HEK293 (cell line): Measurements from ENCODE around the gene TMED4.
A peak's percentile ranks its signal among the peaks of the same experiment; 100 is the strongest.

Experiments used
- BCL11A ChIP-seq: fragments of 450-650 bp; formaldehyde crosslinking; IDR thresholded peaks from 2 replicates; pipeline ENCODE4 v1.5.1; 2016; ENCODE audit warnings: low read depth, missing biosample characterization, missing genetic modification characterization
- EGR2 ChIP-seq: fragments of 450-650 bp; formaldehyde crosslinking; IDR thresholded peaks from 2 replicates; pipeline ENCODE4 v1.5.1; 2016; ENCODE audit warnings: low read depth, missing biosample characterization, missing genetic modification characterization
- GLIS1 ChIP-seq: fragments of 450-650 bp; formaldehyde crosslinking; IDR thresholded peaks from 2 replicates; pipeline ENCODE4 v1.5.1; 2016; ENCODE audit warnings: missing biosample characterization, missing genetic modification characterization
- HOXD13 ChIP-seq: sonication (generic); formaldehyde crosslinking; IDR thresholded peaks from 2 replicates; pipeline ENCODE4 v1.8.0; 2022; ENCODE audit warnings: missing genetic modification reagents, borderline replicate concordance
- MEIS1 ChIP-seq: sonication (generic); formaldehyde crosslinking; IDR thresholded peaks from 2 replicates; pipeline ENCODE4 v1.8.1; 2022; ENCODE audit warnings: missing genetic modification reagents, mild to moderate bottlenecking, borderline replicate concordance
- MZF1 ChIP-seq: fragments of 450-650 bp; formaldehyde crosslinking; IDR thresholded peaks from 2 replicates; pipeline ENCODE4 v1.5.1; 2017; ENCODE audit warnings: missing biosample characterization, missing genetic modification characterization, borderline replicate concordance
- OSR2 ChIP-seq: fragments of 450-650 bp; formaldehyde crosslinking; IDR thresholded peaks from 2 replicates; pipeline ENCODE4 v1.5.1; 2016; ENCODE audit warnings: missing biosample characterization, missing genetic modification characterization
- OVOL3 ChIP-seq: fragments of 450-650 bp; formaldehyde crosslinking; IDR thresholded peaks from 2 replicates; pipeline ENCODE4 v1.5.1; 2016; ENCODE audit warnings: missing biosample characterization, missing genetic modification characterization
- SP7 ChIP-seq: fragments of 450-650 bp; formaldehyde crosslinking; IDR thresholded peaks from 2 replicates; pipeline ENCODE4 v1.5.1; 2016; ENCODE audit warnings: missing biosample characterization, missing genetic modification characterization
- WT1 ChIP-seq: fragments of 450-650 bp; formaldehyde crosslinking; IDR thresholded peaks from 2 replicates; pipeline ENCODE4 v1.5.1; 2016; ENCODE audit warnings: missing biosample characterization, missing genetic modification characterization
- YY1 ChIP-seq: fragments of 450-650 bp; formaldehyde crosslinking; IDR thresholded peaks from 2 replicates; pipeline ENCODE4 v1.5.1; 2018; ENCODE audit warnings: missing biosample characterization, missing genetic modification characterization
- ZBTB26 ChIP-seq: fragments of 450-650 bp; formaldehyde crosslinking; optimal IDR thresholded peaks from 2 replicates; pipeline ENCODE3; 2016; ENCODE audit warnings: missing biosample characterization, mild to moderate bottlenecking, missing genetic modification characterization
- ZNF221 ChIP-seq: fragments of 450-650 bp; formaldehyde crosslinking; IDR thresholded peaks from 2 replicates; pipeline ENCODE4 v1.5.1; 2017; ENCODE audit warnings: missing biosample characterization, missing genetic modification characterization, borderline replicate concordance
- ZNF239 ChIP-seq: fragments of 450-650 bp; formaldehyde crosslinking; IDR thresholded peaks from 2 replicates; pipeline ENCODE4 v1.5.1; 2016; ENCODE audit warnings: missing biosample characterization, missing genetic modification characterization
- ZNF266 ChIP-seq: fragments of 450-650 bp; formaldehyde crosslinking; IDR thresholded peaks from 2 replicates; pipeline ENCODE4 v1.5.1; 2016; ENCODE audit warnings: missing biosample characterization, missing genetic modification characterization, low read depth
- ZNF350 ChIP-seq: fragments of 450-650 bp; formaldehyde crosslinking; IDR thresholded peaks from 2 replicates; pipeline ENCODE4 v1.5.0; 2017; ENCODE audit warnings: missing biosample characterization, mild to moderate bottlenecking, missing genetic modification characterization
- ZNF404 ChIP-seq: fragments of 450-650 bp; formaldehyde crosslinking; IDR thresholded peaks from 2 replicates; pipeline ENCODE4 v1.5.1; 2017; ENCODE audit warnings: missing biosample characterization, missing genetic modification characterization
- ZNF416 ChIP-seq: fragments of 450-650 bp; formaldehyde crosslinking; IDR thresholded peaks from 2 replicates; pipeline ENCODE4 v1.5.1; 2016; ENCODE audit warnings: missing biosample characterization, missing genetic modification characterization
- ZNF48 ChIP-seq: fragments of 450-650 bp; formaldehyde crosslinking; IDR thresholded peaks from 2 replicates; pipeline ENCODE4 v1.5.1; 2016; ENCODE audit warnings: missing biosample characterization, missing genetic modification characterization
- ZNF513 ChIP-seq: fragments of 450-650 bp; IDR thresholded peaks from 2 replicates; pipeline ENCODE4 v1.5.1; 2018; ENCODE audit warnings: missing biosample characterization, missing genetic modification characterization
- ZNF549 ChIP-seq: fragments of 450-650 bp; IDR thresholded peaks from 2 replicates; pipeline ENCODE4 v1.5.1; 2018; ENCODE audit warnings: missing biosample characterization, missing genetic modification characterization, mild to moderate bottlenecking, inconsistent platforms, moderate library complexity
- ZNF555 ChIP-seq: fragments of 450-650 bp; formaldehyde crosslinking; conservative IDR thresholded peaks from 2 replicates; pipeline ENCODE4 v1.5.1; 2017; ENCODE audit warnings: missing biosample characterization, mild to moderate bottlenecking, missing genetic modification characterization, inconsistent platforms
- ZNF629 ChIP-seq: fragments of 450-650 bp; formaldehyde crosslinking; IDR thresholded peaks from 2 replicates; pipeline ENCODE4 v1.5.1; 2017; ENCODE audit warnings: missing biosample characterization, missing genetic modification characterization
- ZNF707 ChIP-seq: fragments of 450-650 bp; formaldehyde crosslinking; IDR thresholded peaks from 2 replicates; pipeline ENCODE4 v1.5.1; 2016; ENCODE audit warnings: missing biosample characterization, missing genetic modification characterization
- ZNF768 ChIP-seq: fragments of 450-650 bp; formaldehyde crosslinking; IDR thresholded peaks from 2 replicates; pipeline ENCODE4 v1.5.1; 2018; ENCODE audit warnings: missing biosample characterization, mild to moderate bottlenecking, missing genetic modification characterization
- ZNF777 ChIP-seq: fragments of 450-650 bp; formaldehyde crosslinking; IDR thresholded peaks from 2 replicates; pipeline ENCODE4 v1.5.1; 2017; ENCODE audit warnings: missing biosample characterization, missing genetic modification characterization, borderline replicate concordance
- ZSCAN18 ChIP-seq: fragments of 450-650 bp; formaldehyde crosslinking; IDR thresholded peaks from 2 replicates; pipeline ENCODE4 v1.5.1; 2016; ENCODE audit warnings: missing biosample characterization, missing genetic modification characterization
- TF ChIP-seq, protein P1 (sequence below): fragments of 450-650 bp; formaldehyde crosslinking; IDR thresholded peaks from 2 replicates; pipeline ENCODE4 v1.5.1; 2016; ENCODE audit warnings: missing biosample characterization, missing genetic modification characterization
- TF ChIP-seq, protein P2 (sequence below): fragments of 450-650 bp; formaldehyde crosslinking; IDR thresholded peaks from 2 replicates; pipeline ENCODE4 v1.5.1; 2016; ENCODE audit warnings: missing biosample characterization, missing genetic modification characterization
- TF ChIP-seq, protein P3 (sequence below): fragments of 450-650 bp; formaldehyde crosslinking; IDR thresholded peaks from 2 replicates; pipeline ENCODE4 v1.5.1; 2016; ENCODE audit warnings: missing biosample characterization, missing genetic modification characterization

The TMED4 gene

DNA sequence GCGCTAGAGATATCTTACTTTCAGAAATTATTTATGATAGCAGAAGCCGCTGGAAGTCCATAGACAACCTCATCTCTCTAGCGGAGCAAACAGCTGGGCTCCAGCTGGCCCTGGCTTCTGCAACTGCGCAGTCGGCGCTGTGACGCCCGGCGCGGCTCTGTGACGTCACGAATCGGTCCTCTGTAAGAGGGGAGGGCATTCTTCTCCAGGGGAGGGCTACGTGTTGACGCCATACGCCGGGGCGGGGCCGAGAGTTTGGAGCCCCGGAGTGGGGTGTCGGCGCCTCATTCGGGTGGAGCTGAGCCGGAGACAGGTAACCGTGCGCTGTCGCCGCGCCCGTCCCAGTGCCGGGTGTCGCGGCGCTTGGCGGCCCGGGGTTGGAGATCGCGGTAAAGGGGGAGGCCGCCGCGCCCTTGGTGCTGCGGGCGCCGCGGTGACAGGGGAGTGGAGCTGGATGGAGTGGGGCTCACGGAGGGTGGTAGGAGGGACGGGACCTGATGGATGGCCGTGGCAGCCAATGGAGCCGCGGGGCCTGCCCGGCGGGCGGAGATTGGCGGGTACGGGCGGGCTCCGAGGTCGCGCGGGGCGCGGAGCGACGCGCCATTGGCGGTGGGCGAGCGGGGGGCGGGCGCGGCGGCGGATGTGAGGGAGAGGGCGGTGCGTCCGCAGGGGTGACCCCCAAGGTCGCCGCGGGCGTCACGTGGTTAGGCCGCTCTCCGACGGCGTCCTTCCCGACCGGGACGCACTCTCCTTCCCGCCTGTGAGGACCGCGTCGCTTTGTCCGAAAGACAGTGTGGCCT, 24.5 kb upstream of the TMED4 start, which contains the start of gene OGDH (continued):
- TF ChIP-seq, protein P1, sequence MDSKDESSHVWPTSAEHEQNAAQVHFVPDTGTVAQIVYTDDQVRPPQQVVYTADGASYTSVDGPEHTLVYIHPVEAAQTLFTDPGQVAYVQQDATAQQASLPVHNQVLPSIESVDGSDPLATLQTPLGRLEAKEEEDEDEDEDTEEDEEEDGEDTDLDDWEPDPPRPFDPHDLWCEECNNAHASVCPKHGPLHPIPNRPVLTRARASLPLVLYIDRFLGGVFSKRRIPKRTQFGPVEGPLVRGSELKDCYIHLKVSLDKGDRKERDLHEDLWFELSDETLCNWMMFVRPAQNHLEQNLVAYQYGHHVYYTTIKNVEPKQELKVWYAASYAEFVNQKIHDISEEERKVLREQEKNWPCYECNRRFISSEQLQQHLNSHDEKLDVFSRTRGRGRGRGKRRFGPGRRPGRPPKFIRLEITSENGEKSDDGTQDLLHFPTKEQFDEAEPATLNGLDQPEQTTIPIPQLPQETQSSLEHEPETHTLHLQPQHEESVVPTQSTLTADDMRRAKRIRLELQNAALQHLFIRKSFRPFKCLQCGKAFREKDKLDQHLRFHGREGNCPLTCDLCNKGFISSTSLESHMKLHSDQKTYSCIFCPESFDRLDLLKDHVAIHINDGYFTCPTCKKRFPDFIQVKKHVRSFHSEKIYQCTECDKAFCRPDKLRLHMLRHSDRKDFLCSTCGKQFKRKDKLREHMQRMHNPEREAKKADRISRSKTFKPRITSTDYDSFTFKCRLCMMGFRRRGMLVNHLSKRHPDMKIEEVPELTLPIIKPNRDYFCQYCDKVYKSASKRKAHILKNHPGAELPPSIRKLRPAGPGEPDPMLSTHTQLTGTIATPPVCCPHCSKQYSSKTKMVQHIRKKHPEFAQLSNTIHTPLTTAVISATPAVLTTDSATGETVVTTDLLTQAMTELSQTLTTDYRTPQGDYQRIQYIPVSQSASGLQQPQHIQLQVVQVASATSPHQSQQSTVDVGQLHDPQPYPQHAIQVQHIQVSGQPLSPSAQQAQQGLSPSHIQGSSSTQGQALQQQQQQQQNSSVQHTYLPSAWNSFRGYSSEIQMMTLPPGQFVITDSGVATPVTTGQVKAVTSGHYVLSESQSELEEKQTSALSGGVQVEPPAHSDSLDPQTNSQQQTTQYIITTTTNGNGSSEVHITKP (tag by site-specific recombination) = peak; percentile 58; the same call in 1 of the 2 replicates
- TF ChIP-seq ZNF239 (tag by site-specific recombination) = no peak
- no peak for TF ChIP-seq ZNF221 (tag by site-specific recombination)
- peak; percentile 78 for TF ChIP-seq GLIS1 (tag by site-specific recombination)
- TF ChIP-seq SP7 (tag by site-specific recombination) = peak; percentile 88
- TF ChIP-seq HOXD13 (CRISPR knock-in tag) = no peak
- TF ChIP-seq, protein P2, sequence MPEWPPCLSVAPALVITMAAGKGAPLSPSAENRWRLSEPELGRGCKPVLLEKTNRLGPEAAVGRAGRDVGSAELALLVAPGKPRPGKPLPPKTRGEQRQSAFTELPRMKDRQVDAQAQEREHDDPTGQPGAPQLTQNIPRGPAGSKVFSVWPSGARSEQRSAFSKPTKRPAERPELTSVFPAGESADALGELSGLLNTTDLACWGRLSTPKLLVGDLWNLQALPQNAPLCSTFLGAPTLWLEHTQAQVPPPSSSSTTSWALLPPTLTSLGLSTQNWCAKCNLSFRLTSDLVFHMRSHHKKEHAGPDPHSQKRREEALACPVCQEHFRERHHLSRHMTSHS = no peak
- TF ChIP-seq, protein P3, sequence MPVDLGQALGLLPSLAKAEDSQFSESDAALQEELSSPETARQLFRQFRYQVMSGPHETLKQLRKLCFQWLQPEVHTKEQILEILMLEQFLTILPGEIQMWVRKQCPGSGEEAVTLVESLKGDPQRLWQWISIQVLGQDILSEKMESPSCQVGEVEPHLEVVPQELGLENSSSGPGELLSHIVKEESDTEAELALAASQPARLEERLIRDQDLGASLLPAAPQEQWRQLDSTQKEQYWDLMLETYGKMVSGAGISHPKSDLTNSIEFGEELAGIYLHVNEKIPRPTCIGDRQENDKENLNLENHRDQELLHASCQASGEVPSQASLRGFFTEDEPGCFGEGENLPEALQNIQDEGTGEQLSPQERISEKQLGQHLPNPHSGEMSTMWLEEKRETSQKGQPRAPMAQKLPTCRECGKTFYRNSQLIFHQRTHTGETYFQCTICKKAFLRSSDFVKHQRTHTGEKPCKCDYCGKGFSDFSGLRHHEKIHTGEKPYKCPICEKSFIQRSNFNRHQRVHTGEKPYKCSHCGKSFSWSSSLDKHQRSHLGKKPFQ (tag by site-specific recombination) = no peak
- peak; percentile 100 for TF ChIP-seq ZNF629
- 0 out of 2 replicates have a peak, but pooled peaks have one; percentile 18 for TF ChIP-seq EGR2 (tag by site-specific recombination)
- TF ChIP-seq ZNF48 = no peak
- TF ChIP-seq MZF1 (tag by site-specific recombination) = no peak
- TF ChIP-seq WT1 (tag by site-specific recombination) = peak; percentile 64
- TF ChIP-seq BCL11A (tag by site-specific recombination) = no peak; the same call in 1 of the 2 replicates
- TF ChIP-seq ZNF707 (tag by site-specific recombination) = peak; percentile 100
- TF ChIP-seq ZNF350 (tag by site-specific recombination) = no peak
- TF ChIP-seq YY1 (tag by site-specific recombination) = no peak
- no peak for TF ChIP-seq ZSCAN18 (tag by site-specific recombination)
- TF ChIP-seq ZNF416 (tag by site-specific recombination) = no peak
- TF ChIP-seq ZNF266 (tag by site-specific recombination) = no peak
- TF ChIP-seq ZNF555 (tag by site-specific recombination) = no peak
- TF ChIP-seq OSR2 (tag by site-specific recombination) = 0 out of 2 replicates have a peak, but pooled peaks have one; percentile 20
- TF ChIP-seq ZNF404 = no peak
- TF ChIP-seq ZNF777 = no peak; the same call in 1 of the 2 replicates
- no peak for TF ChIP-seq MEIS1 (CRISPR knock-in tag)
- TF ChIP-seq ZNF768 (tag by site-specific recombination) = no peak
- TF ChIP-seq ZBTB26 (tag by site-specific recombination) = peak; percentile 93
- peak; percentile 52; the same call in 1 of the 2 replicates for TF ChIP-seq OVOL3 (tag by site-specific recombination)
- no peak for TF ChIP-seq ZNF513 (tag by site-specific recombination)
- TF ChIP-seq ZNF549 = no peak
